Neuron (in vitro differentiated cells): ENCODE measurements around the gene OR1G1.
"Not testable (repeated sequence)": the region's sequence is repeated elsewhere in the genome, so short reads cannot be mapped to it uniquely, and the experiment has no call there.

Experiments used
- H2AFZ ChIP-seq: one replicate; pipeline ENCODE4 v1.6.1; 2013; ENCODE audit warnings: low read depth, mild to moderate bottlenecking, inconsistent platforms, low read length, moderate library complexity
- H3K27me3 ChIP-seq: one replicate; pipeline ENCODE4 v1.6.1; 2013; ENCODE audit warnings: low read length; ENCODE audit not compliant: insufficient read depth
- H3K36me3 ChIP-seq: one replicate; pipeline ENCODE4 v1.6.1; 2013; ENCODE audit warnings: low read length; ENCODE audit not compliant: insufficient read depth
- H3K4me1 ChIP-seq: one replicate; pipeline ENCODE4 v1.6.1; 2013; ENCODE audit warnings: low read length; ENCODE audit not compliant: insufficient read depth
- H3K4me3 ChIP-seq: 2 replicates; pipeline ENCODE4 v1.5.1; 2013; ENCODE audit warnings: mild to moderate bottlenecking, low read length, moderate library complexity
- H3K9me3 ChIP-seq: one replicate; pipeline ENCODE4 v1.6.1; 2013; ENCODE audit warnings: low read length

OR1G1 gene

GRCh38 chr17:3127451-3127850 lies at the start of gene OR1G1:
Gene OR1G1, minus strand, starts transcription at chr17:3127551. Its CDS starts 0 bp downstream, at chr17:3127551.
- no peaks in the 10 kb centered on the region for H3K36me3 ChIP-seq
- H3K27me3 ChIP-seq: peaks cover 10% of the 10 kb centered on the region
- no peaks in the 10 kb centered on the region for H3K4me1 ChIP-seq

GRCh38 chr17:3167574-3167973 lies 40.2 kb upstream of the OR1G1 start:
- peaks cover 11% of the 10 kb centered on the region for H3K27me3 ChIP-seq

More at GRCh38 chr17:3127451-3127850, at the start of gene OR1G1:
- Histone ChIP-seq H3K9me3 (no peaks in the 10 kb centered on the region), H3K4me3 (no peak within 1 kb of the TSS), H2AFZ (no peak within 1 kb of the TSS)

GRCh38 chr17:3157218-3157617 lies 29.9 kb upstream of the OR1G1 start:
- peaks cover 5% of the 10 kb centered on the region for H3K27me3 ChIP-seq
- H3K9me3 ChIP-seq: no peaks in the 10 kb centered on the region
- no peak overlapping the region for H3K4me3 ChIP-seq
- no peaks in the 10 kb centered on the region for H3K4me1 ChIP-seq
- H2AFZ ChIP-seq: no peak overlapping the region
- H3K36me3 ChIP-seq: no peaks in the 10 kb centered on the region

More at GRCh38 chr17:3167574-3167973, 40.2 kb upstream of the OR1G1 start:
- no peak overlapping the region for H2AFZ ChIP-seq
- no peaks in the 10 kb centered on the region for H3K36me3 ChIP-seq
- no peaks in the 10 kb centered on the region for H3K4me1 ChIP-seq
- no peak overlapping the region for H3K4me3 ChIP-seq
- no peaks in the 10 kb centered on the region for H3K9me3 ChIP-seq

- H3K4me3 ChIP-seq, H3K27me3 ChIP-seq, H3K4me1 ChIP-seq, H3K36me3 ChIP-seq, H2AFZ ChIP-seq, H3K9me3 ChIP-seq: not testable (repeated sequence)
Observed at GRCh38 chr17:3137494-3137893, 10.1 kb upstream of the OR1G1 start.

GRCh38 chr17:3104322-3104721 lies 23.0 kb downstream of the OR1G1 start, which contains the start of gene OR1D2:
Gene OR1D2, minus strand, starts transcription at chr17:3104422. Its CDS starts 11,426 bp downstream, at chr17:3092996.
- H3K4me3 ChIP-seq: no peak within 1 kb of the TSS
- H3K27me3 ChIP-seq: no peaks in the 10 kb centered on the region
- H3K36me3 ChIP-seq: no peaks in the 10 kb centered on the region
- H3K9me3 ChIP-seq: no peaks in the 10 kb centered on the region
- no peak within 1 kb of the TSS for H2AFZ ChIP-seq
- H3K4me1 ChIP-seq: no peaks in the 10 kb centered on the region
